MM.1S (cell line): Measurements from ENCODE around the gene RBM18.

Source experiments
- DNase-seq: peaks from one replicate; pipeline ENCODE4 v3.0.0-alpha.2; 2015
- H2AFZ ChIP-seq: fragments of 300-600 bp; sonication (generic); 2 replicates; pipeline ENCODE4 v1.6.0; 2016; ENCODE audit warnings: antibody characterized with exemption, low read length
- H3F3A ChIP-seq: fragments of 300-600 bp; sonication (generic); 2 replicates; pipeline ENCODE4 v1.6.1; 2016; ENCODE audit warnings: mild to moderate bottlenecking, antibody characterized with exemption, low read length, moderate library complexity, mixed read lengths; ENCODE audit not compliant: insufficient read depth
- H3K27ac ChIP-seq: fragments of 300-600 bp; sonication (generic); 2 replicates; pipeline ENCODE4 v1.5.1; 2016; ENCODE audit warnings: mild to moderate bottlenecking, low read length
- H3K27me3 ChIP-seq: fragments of 300-600 bp; sonication (generic); replicated peaks from 2 replicates; pipeline ENCODE4 v1.6.0; 2016; ENCODE audit warnings: low read length; ENCODE audit not compliant: insufficient read depth
- H3K36me3 ChIP-seq: fragments of 300-600 bp; sonication (generic); replicated peaks from 2 replicates; pipeline ENCODE4 v1.6.1; 2016; ENCODE audit warnings: mild to moderate bottlenecking, low read length, mixed read lengths; ENCODE audit not compliant: insufficient read depth
- H3K4me1 ChIP-seq: fragments of 300-600 bp; sonication (generic); 2 replicates; pipeline ENCODE4 v1.6.1; 2016; ENCODE audit warnings: low read length, mixed read lengths
- H3K4me2 ChIP-seq: fragments of 300-600 bp; sonication (generic); 2 replicates; pipeline ENCODE4 v1.6.0; 2016; ENCODE audit warnings: low read depth, low read length
- H3K4me3 ChIP-seq: fragments of 300-600 bp; sonication (generic); 2 replicates; pipeline ENCODE4 v1.5.1; 2016; ENCODE audit warnings: low read length, mixed read lengths
- H3K79me2 ChIP-seq: fragments of 300-600 bp; sonication (generic); 2 replicates; pipeline ENCODE4 v1.6.1; 2016; ENCODE audit warnings: mixed run types, low read length, mixed read lengths
- H3K9ac ChIP-seq: fragments of 300-600 bp; sonication (generic); 2 replicates; pipeline ENCODE4 v1.6.1; 2016; ENCODE audit warnings: low read length, mixed read lengths
- H3K9me2 ChIP-seq: fragments of 300-600 bp; sonication (generic); replicated peaks from 2 replicates; pipeline ENCODE4 v1.6.1; 2016; ENCODE audit warnings: mild to moderate bottlenecking, low read length, mixed read lengths; ENCODE audit not compliant: insufficient read depth
- H3K9me3 ChIP-seq: fragments of 300-600 bp; sonication (generic); replicated peaks from 2 replicates; pipeline ENCODE4 v1.6.1; 2016; ENCODE audit warnings: mild to moderate bottlenecking, low read length, mixed read lengths; ENCODE audit not compliant: insufficient read depth
- H4K20me1 ChIP-seq: fragments of 300-600 bp; sonication (generic); 2 replicates; pipeline ENCODE4 v1.6.1; 2016; ENCODE audit warnings: mild to moderate bottlenecking, low read length, moderate library complexity, mixed read lengths; ENCODE audit not compliant: insufficient read depth
- CTCF ChIP-seq: fragments of 300-600 bp; sonication (generic); IDR thresholded peaks from 2 replicates; pipeline ENCODE4 v1.5.1; 2016; ENCODE audit warnings: antibody characterized with exemption, low read length, mixed read lengths
- EZH2 ChIP-seq: fragments of 300-600 bp; sonication (generic); optimal IDR thresholded peaks from 2 replicates; pipeline ENCODE3; 2017; ENCODE audit warnings: low read depth, mild to moderate bottlenecking, antibody characterized with exemption, low read length, mixed read lengths
- EZH2phosphoT487 ChIP-seq: fragments of 300-600 bp; sonication (generic); IDR thresholded peaks from 2 replicates; pipeline ENCODE4 v1.6.1; 2018; ENCODE audit warnings: antibody characterized with exemption, low read length

The RBM18 gene

DNA sequence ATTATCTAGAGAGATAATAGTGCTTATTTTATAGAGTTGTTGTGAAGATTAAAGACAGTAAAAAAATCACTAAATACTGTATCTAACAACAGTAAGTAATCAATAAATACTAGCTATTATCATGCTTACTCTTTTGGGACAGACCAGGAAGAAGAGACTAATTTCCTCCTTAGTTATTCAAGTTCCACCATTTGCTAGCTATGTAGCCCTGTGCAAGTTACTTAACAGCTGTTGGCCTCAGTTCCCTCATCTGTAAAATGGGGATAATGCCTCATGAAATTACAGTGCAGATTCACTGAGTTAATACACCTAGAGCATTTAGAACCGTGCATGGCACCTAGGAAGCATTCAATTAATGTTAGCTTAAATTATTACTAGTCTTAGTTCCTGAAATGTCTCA lies 2.6 kb downstream of the RBM18 start:
- peaks cover 14% of the 10 kb centered on the region; the same call in 1 of the 2 replicates for H3K4me1 ChIP-seq
- H3K9ac ChIP-seq: no peak overlapping the region
- no peaks in the 10 kb centered on the region; the same call in 1 of the 2 replicates for H3K36me3 ChIP-seq
- no peak overlapping the region for H2AFZ ChIP-seq
- DNase-seq: no peak
- H3K79me2 ChIP-seq: peaks cover 65% of the 10 kb centered on the region
- no peaks in the 10 kb centered on the region for H3K27me3 ChIP-seq
- H3K9me2 ChIP-seq: no peaks in the 10 kb centered on the region
- no peak for TF ChIP-seq EZH2phosphoT487
- no peak overlapping the region for H3K4me2 ChIP-seq
- H3K27ac ChIP-seq: no peak overlapping the region
- no peaks in the 10 kb centered on the region for H4K20me1 ChIP-seq
- H3K9me3 ChIP-seq: no peaks in the 10 kb centered on the region
- peaks cover 10% of the 10 kb centered on the region; the same call in 1 of the 2 replicates for H3F3A ChIP-seq
- no peak overlapping the region for H3K4me3 ChIP-seq

- Histone ChIP-seq H2AFZ (no peak overlapping the region), H3K4me3 (no peak overlapping the region), H3K27ac (no peak overlapping the region), H3K9ac (no peak overlapping the region), H3F3A (peaks cover 10% of the 10 kb centered on the region; the same call in 1 of the 2 replicates), H3K4me1 (peaks cover 13% of the 10 kb centered on the region; the same call in 1 of the 2 replicates), H3K79me2 (peaks cover 66% of the 10 kb centered on the region), H3K4me2 (no peak overlapping the region), H3K36me3 (no peaks in the 10 kb centered on the region; the same call in 1 of the 2 replicates), H3K27me3 (no peaks in the 10 kb centered on the region), H3K9me2 (no peaks in the 10 kb centered on the region), H3K9me3 (no peaks in the 10 kb centered on the region), H4K20me1 (no peaks in the 10 kb centered on the region)
- TF ChIP-seq EZH2 (no peak), EZH2phosphoT487 (no peak), CTCF (no peak)
- DNase-seq: no peak
Observed at GRCh38 chr9:122261469-122261881, 3.2 kb downstream of the RBM18 start.

GRCh38 chr9:122258886-122259415 lies 5.7 kb downstream of the RBM18 start:
- Histone ChIP-seq H3F3A (peaks cover 2% of the 10 kb centered on the region; the same call in 1 of the 2 replicates), H3K9me3 (no peaks in the 10 kb centered on the region), H3K27ac (no peak overlapping the region), H3K4me3 (no peak overlapping the region), H2AFZ (no peak overlapping the region), H3K9ac (no peak overlapping the region), H3K79me2 (peaks cover 49% of the 10 kb centered on the region), H3K9me2 (no peaks in the 10 kb centered on the region), H3K36me3 (no peaks in the 10 kb centered on the region; the same call in 1 of the 2 replicates), H4K20me1 (no peaks in the 10 kb centered on the region), H3K4me1 (0 out of 2 replicates have a peak, but pooled peaks cover 4% of the 10 kb centered on the region), H3K4me2 (no peak overlapping the region), H3K27me3 (no peaks in the 10 kb centered on the region)
- TF ChIP-seq EZH2: no peak
- no peak for TF ChIP-seq EZH2phosphoT487
- TF ChIP-seq CTCF: no peak
- DNase-seq: no peak

DNA sequence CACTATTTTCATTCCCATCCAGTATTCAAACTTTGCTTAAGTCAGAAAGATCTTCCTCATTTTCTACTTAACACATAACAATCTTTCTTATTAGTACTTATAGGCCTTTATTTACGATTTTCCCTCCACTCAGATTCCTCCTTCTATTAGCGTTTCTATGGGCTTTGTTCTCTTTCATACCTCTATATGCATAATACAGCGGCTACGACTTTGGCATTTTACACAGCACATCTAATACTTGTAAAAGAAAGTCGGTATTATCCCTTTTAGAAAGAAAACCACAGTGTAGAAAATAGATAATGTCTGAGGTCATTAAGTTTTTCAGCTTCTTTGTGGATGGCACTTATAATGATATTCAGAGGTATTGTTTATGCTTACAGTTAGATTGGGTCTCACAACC lies 8.4 kb downstream of the RBM18 start:
- no peak overlapping the region for H3K27ac ChIP-seq
- H3K4me1 ChIP-seq: no peaks in the 10 kb centered on the region
- no peaks in the 10 kb centered on the region for H3F3A ChIP-seq
- H3K9me3 ChIP-seq: no peaks in the 10 kb centered on the region
- no peak overlapping the region for H3K4me3 ChIP-seq
- DNase-seq: no peak
- no peak overlapping the region for H3K4me2 ChIP-seq
- no peaks in the 10 kb centered on the region; the same call in 1 of the 2 replicates for H3K36me3 ChIP-seq
- H2AFZ ChIP-seq: no peak overlapping the region
- H3K9ac ChIP-seq: no peak overlapping the region
- no peaks in the 10 kb centered on the region for H4K20me1 ChIP-seq
- no peaks in the 10 kb centered on the region for H3K9me2 ChIP-seq
- TF ChIP-seq CTCF: no peak
- TF ChIP-seq EZH2phosphoT487: no peak
- no peak for TF ChIP-seq EZH2
- no peaks in the 10 kb centered on the region for H3K27me3 ChIP-seq
- peaks cover 28% of the 10 kb centered on the region for H3K79me2 ChIP-seq
